ENCODE results near the gene RAB37.

RAB37 gene

GRCh38 chr17:74760404-74761105 lies 23.5 kb downstream of the RAB37 start:
- no peak for DNase-seq (ENCODE audit: low read depth in 2 of 2)

GRCh38 chr17:74761419-74761818 lies 24.4 kb downstream of the RAB37 start:
- DNase-seq (ENCODE audit: low read depth in 2 of 2): no peak

- no peak for DNase-seq (ENCODE audit: low read depth in 2 of 2)
These were observed 24.9 kb downstream of the RAB37 start for GRCh38 chr17:74761931-74762330.

- no peak for DNase-seq (ENCODE audit: low read depth in 2 of 2)
These were observed 26.7 kb downstream of the RAB37 start for GRCh38 chr17:74763565-74764387.

GRCh38 chr17:74764751-74765286 lies 27.8 kb downstream of the RAB37 start:
- DNase-seq (ENCODE audit: low read depth in 2 of 2): no peak

- no peak for DNase-seq (ENCODE audit: low read depth in 2 of 2)
These were observed 29.4 kb downstream of the RAB37 start for GRCh38 chr17:74766413-74766812.

GRCh38 chr17:74767111-74767516 lies 30.1 kb downstream of the RAB37 start:
- DNase-seq (ENCODE audit: low read depth in 2 of 2): no peak

GRCh38 chr17:74768069-74768762 lies 31.2 kb downstream of the RAB37 start:
- DNase-seq (ENCODE audit: low read depth in 2 of 2): no peak

GRCh38 chr17:74768763-74769114 lies 31.7 kb downstream of the RAB37 start:
- no peak for DNase-seq (ENCODE audit: low read depth in 2 of 2)

GRCh38 chr17:74769266-74769855 lies 32.3 kb downstream of the RAB37 start:
- no peak for DNase-seq (ENCODE audit: low read depth in 2 of 2)

- no peak for DNase-seq (ENCODE audit: low read depth in 2 of 2)
These were observed 32.9 kb downstream of the RAB37 start for GRCh38 chr17:74769856-74770497.

- DNase-seq (ENCODE audit: low read depth in 2 of 2): peak; percentile 56 to 64
These were observed 33.7 kb downstream of the RAB37 start for GRCh38 chr17:74770498-74771318.

- DNase-seq (ENCODE audit: low read depth in 2 of 2): no peak
These were observed 34.4 kb downstream of the RAB37 start for GRCh38 chr17:74771319-74771914.

- DNase-seq (ENCODE audit: low read depth in 2 of 2): no peak
These were observed 35.0 kb downstream of the RAB37 start for GRCh38 chr17:74772053-74772452.

- no peak for DNase-seq (ENCODE audit: low read depth in 2 of 2)
These were observed 36.4 kb downstream of the RAB37 start for GRCh38 chr17:74773414-74773813.

- DNase-seq (ENCODE audit: low read depth in 2 of 2): no peak
These were observed 36.8 kb downstream of the RAB37 start for GRCh38 chr17:74773871-74774286.

GRCh38 chr17:74775409-74776043 lies 38.5 kb downstream of the RAB37 start:
- no peak for DNase-seq (ENCODE audit: low read depth in 2 of 2)

GRCh38 chr17:74776044-74776962 lies 39.2 kb downstream of the RAB37 start, which contains the start of gene NAT9:
TSS of gene NAT9 (minus strand) at chr17:74776345. CDS start at chr17:74775698, 647 bp downstream.
- peak; percentile 98 to 99 for DNase-seq (ENCODE audit: low read depth in 2 of 2)
